GM19467 (cell line): Measurements from ENCODE around the gene A3GALT2.

ENCODE experiments used
- ATAC-seq: cut with Tn5 transposase; IDR thresholded peaks from one replicate; pipeline ENCODE4 v1.9.1; 2021; ENCODE audit warnings: mild to moderate bottlenecking, moderate library complexity; ENCODE audit not compliant: unreplicated experiment

A3GALT2 gene

DNA sequence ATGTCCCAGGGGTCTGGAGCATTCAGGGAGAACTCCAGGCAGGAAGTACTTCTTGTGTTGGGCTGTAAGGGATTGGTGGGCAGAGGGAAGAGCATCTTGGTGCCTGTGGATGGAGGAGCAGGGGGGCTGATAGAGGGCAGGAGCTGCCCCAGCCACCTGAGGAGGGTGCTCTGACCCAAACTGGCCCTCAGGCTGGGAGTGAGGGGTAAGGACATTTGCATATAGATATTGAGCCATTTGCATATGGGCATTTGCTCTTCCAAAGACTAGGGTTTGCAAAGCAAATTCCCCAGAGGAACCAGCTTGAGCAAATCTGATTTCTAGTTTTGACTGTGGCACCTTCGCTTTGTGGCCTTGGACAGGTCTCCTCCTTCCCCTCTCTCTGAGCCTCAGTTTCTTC is 46.5 kb downstream of the A3GALT2 start:
- ATAC-seq: no peak

DNA sequence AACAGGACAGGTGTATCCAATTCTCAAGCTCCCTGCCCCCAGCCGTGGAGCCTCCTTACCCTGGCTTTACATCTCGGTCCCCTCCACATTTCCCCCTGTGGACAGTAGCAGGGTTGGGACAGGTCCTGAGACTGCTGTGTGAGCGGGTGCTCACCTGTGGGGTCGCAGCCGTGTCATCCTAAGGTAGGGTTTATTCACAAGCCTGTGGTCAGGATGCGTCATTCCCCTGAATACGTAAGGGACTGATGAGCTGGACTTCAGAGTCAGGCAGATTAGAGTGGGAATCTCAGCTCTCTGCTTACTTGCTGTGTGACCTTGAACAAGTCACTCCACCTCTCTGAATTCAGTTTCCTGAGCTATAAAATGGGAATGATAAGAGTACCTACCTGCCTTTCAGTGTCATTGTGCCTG is 46.9 kb downstream of the A3GALT2 start:
- ATAC-seq: no peak

- no peak for ATAC-seq
These were observed 47.5 kb downstream of the A3GALT2 start for GRCh38 chr1:33273406-33273805.

- ATAC-seq: no peak
These were observed 48.0 kb downstream of the A3GALT2 start for GRCh38 chr1:33272930-33273329.

- no peak for ATAC-seq
These were observed 48.4 kb downstream of the A3GALT2 start for GRCh38 chr1:33272509-33272908.

- ATAC-seq: no peak
These were observed 49.0 kb downstream of the A3GALT2 start for GRCh38 chr1:33271666-33272505.

- ATAC-seq: no peak
These were observed 50.0 kb downstream of the A3GALT2 start for GRCh38 chr1:33270808-33271465.

- ATAC-seq: no peak
These were observed 50.5 kb downstream of the A3GALT2 start for GRCh38 chr1:33270379-33270778.

GRCh38 chr1:33269621-33270020 is 51.3 kb downstream of the A3GALT2 start:
- no peak for ATAC-seq

GRCh38 chr1:33268927-33269610 is 51.8 kb downstream of the A3GALT2 start:
- no peak for ATAC-seq

GRCh38 chr1:33268457-33268856 is 52.4 kb downstream of the A3GALT2 start:
- no peak for ATAC-seq

DNA sequence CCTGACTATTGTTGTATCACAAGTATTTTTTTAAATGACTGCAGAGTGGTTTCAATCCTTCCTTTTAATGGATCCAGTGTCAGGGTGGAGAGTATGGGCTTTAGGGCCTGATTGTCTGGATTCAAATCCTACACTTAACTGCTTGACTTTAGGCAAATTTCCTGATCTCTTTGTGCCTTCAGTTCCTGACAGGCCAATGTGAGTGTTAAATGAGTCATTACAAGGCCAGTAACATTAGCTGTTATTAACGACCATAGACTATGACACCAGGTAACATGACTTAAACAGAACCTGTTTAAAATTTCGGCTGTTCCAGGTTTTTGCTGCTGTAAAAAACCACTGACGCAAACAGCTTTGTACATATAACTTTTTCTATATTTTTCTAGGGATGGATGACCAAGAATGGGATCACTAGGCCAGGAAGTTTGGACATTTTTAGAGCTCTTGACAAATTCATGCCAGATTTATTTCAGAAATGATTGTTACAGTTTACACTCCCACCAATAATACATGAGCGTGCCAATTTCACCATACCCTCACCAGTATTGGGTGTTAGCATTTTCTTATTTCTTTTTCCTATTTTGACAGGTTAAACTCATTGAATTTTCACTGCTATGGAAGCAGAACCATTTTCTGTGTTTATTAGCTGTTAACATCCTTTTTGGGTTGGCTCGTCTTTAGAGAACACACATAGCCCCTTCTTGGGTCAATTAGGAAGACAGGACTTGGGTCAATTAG is 53.3 kb downstream of the A3GALT2 start:
- no peak for ATAC-seq

- no peak for ATAC-seq
These were observed 54.1 kb downstream of the A3GALT2 start for GRCh38 chr1:33266766-33267165.

GRCh38 chr1:33265780-33266605 is 54.9 kb downstream of the A3GALT2 start:
- no peak for ATAC-seq

DNA sequence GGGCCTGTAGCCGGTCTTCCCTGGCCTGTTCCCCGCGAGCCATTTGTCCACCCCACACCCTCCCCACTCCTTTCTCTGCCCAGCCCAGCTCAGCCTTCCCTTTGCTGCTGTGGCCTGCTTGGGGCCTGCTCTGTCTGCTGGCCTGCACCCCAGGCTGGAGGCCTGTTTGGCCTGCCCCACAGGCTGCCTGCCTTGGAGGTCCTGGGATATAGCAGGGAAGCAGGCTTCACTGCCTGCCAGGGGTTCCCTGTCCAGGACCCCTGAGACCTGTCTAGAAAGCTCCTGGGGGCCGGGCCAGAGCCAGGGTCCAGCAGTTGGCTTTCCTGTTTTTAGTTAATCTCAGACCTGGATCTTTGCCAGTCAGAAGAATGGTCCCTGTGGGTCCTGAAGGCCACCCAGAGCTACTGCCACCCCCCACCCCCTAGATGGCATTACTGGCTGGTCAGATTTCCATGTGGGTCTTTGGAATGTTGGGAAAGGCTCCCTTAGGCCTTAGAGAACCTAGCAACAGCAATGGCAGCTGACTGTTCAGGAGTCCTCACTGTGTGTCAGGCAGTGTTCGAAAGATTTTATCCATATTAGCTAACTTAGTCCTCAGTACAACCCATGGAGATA is 56.9 kb downstream of the A3GALT2 start:
- no peak for ATAC-seq

- ATAC-seq: no peak
These were observed 59.6 kb downstream of the A3GALT2 start for GRCh38 chr1:33261344-33261743.

- ATAC-seq: no peak
These were observed 60.5 kb downstream of the A3GALT2 start for GRCh38 chr1:33260439-33260838.

DNA sequence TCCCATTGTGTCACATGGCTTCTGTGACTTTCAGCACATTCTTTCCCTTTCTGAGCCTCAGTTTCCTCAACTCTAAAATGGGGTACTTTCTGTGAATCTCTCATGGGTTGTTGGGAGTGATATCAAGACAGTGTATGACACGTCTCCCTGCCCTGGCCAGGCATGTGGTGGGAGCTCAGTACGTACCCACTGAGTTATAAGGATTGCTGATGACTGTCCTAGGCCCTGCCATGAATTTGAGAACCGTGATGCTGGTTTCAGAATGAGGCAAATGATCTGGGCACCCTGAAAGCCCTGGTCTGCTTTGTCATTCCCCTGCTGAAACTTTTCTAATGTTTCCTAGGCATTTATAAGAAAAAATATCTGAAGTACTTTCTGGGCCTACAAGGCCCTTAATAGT is 61.0 kb downstream of the A3GALT2 start:
- ATAC-seq: no peak

GRCh38 chr1:33258788-33259274 is 62.1 kb downstream of the A3GALT2 start:
- ATAC-seq: no peak
